Ecto neural progenitor cell (in vitro differentiated cells): ENCODE data around the gene MYMK.

Source experiments
- DNase-seq: peaks from one replicate; pipeline ENCODE4 v3.0.0-alpha.2; 2018; ENCODE audit warnings: low spot score

The MYMK gene

DNA sequence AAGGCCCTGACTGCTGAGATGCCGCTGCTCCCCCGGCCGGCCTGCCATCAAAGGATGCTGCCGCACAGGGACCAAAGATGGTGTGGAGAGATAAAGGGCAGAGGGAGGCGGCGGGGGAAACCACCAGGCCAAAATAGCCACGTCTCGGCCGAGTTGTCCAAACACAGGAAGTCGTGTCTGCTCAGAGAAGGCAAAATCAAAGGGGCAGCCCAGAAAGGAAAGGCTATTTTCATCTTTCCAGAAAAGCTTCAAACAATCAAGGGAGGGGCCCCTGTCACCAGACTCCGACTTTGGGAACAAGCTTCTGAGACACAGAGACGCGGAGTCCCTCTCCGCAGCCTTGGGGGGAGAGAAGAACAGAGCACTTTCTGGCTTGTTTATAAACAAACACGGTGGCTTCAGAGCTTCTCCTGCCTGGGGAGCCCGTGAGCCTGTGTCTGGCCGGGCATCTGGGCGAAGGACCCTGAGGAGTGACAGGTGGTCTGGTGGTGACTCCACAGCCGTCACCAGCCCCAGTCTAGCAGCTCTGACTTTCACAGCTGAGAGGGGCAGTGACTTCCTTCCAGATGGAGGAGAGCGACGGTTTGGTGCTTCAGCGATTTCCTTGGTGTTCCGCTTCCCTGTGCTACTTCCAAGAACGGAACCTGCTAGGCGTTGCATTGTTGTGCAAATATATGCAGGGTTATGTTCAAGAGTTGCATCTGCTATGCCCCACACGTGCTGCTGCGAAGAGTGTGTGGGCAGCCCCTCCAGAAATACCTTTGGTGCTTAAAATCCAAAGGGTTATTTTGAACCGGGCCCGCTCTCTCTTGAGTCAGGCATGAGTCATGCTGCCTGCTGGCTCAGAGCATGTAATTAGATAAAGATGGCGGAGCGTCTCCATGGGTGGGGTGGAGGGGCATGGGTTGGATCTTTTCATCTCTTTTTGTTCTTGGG lies 33.7 kb upstream of the MYMK start:
- DNase-seq, result no peak

DNA sequence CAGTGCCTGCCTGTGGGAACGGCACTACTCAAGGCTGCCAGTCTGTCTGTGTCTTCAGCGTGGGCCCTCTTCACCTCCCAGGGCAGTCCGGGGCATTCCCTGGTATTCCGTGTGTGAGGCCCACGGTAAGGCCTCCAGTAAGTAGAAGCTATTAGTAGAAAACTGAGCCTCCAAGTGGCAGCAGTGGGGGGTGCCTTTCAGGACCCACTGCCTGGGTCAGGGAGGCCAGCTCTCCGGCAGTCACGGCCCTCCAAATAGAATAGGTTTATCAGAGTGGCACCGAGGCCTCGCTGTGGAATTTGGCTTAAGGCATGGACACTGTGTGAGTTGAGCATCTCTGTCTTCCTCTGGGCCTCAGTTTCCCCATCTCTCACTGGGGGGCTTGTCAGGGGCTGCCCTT lies 32.8 kb upstream of the MYMK start:
- DNase-seq, result no peak

DNA sequence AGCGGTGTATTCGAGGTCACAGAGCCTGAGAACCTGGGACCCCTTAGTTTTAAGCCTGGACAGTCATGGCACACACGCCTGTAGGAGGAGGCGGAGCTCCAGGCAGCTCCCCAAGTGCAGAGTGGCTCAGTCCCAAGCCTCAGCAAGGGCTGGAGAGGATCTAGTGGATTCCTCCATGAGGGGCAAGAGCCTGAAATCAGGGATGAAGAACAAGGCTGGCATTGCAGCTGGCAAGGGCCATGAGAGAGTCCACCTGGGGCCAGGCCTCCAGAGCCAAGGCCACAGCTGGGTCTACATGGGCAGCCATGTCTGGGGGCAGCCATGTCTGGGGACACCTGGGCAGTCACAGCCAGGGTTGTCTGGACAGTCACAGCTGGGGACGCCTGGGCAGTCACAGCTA lies 31.6 kb upstream of the MYMK start:
- no peak for DNase-seq

DNA sequence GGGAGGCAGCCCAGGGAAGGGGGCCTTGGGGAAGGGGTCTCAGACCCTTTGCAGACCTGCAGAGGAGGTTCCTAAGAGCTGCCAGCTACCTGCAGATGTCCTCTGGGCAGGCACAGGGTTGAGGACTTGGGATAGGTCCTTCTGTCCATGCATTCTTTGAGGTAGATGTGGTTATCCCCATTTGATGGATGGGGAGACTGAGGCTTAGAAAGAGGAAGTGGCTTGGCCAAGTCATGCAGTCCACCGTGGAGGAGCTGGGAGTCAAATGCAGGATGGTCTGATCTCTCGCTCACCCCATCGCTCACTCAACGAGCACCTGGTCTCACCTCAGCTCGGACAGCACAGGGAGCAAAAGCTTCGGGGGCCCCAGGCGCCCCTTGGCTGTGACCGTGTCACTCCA lies 30.0 kb upstream of the MYMK start:
- no peak for DNase-seq

DNA sequence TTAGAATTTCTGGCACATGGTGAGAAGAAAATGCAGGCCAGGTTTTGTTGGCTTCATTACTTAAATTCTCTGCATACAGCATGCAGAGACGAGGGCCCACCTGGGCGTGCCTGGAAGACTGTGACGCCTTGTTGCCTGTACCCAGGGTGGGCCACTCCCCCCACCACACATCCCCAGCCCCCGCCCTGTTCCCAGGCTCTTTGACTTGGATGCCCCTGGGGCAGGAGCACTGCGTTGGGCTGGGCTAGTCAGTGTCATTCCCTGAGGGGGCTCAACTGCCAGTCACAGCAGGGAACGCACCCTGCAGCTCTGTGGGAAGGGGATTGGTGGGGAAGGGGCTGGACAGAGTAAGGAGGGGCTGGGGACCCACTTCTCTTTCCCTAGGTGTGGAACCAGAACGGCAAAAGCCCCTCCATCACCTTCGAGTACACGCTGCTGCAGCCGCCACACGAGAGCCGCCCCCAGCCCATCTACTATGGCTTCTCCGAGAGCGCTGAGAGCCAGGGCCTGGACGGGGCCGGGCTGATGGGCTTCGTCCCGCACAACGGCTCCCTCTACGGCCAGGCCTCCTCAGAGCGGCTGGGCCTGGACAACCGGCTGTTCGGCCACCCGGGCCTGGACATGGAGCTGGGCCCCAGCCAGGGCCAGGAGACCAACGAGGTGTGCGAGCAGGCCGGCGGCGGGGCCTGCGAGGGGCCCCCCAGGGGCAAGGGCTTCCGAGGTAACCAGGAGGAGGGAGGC lies 29.4 kb upstream of the MYMK start:
- no peak for DNase-seq

DNA sequence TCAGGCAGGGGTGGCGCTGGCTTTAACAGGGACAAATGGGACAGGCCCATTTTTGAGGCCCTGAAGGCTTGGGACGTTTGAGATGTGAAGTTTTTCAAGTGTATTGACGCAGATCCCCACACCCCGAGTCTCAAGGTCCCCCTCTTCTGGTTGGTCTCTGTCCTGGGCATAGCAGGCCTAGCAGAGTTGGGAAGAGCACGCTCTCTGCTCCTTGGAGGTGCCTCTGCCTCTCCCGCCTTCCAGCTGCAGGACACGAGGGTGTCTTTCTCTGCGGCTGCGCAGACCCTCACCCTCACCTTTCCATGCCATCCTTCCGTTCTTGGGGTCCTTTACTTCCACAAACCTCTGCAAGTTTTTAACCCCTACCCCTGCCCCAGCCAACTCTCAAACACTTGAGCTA lies 28.4 kb upstream of the MYMK start:
- no peak for DNase-seq

DNA sequence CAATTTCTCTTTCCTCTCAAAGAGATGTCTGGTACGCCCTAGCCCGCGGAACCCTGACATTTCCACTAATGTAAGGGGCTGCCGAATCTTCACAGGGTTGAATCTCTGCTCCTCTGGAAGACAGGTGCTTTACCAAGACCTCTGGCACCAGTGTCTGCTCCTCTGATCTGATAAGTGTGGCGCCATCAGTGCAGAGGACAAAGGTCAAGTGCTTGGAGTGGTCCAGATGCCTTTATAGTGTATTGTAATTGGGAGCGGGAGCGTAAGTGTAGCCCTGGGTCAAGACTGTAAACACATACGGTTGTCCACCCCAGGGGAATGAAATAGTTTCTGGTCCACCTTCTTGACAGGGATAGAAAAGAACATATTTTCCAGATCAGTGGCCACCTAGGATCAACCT lies 27.5 kb upstream of the MYMK start:
- no peak for DNase-seq

DNA sequence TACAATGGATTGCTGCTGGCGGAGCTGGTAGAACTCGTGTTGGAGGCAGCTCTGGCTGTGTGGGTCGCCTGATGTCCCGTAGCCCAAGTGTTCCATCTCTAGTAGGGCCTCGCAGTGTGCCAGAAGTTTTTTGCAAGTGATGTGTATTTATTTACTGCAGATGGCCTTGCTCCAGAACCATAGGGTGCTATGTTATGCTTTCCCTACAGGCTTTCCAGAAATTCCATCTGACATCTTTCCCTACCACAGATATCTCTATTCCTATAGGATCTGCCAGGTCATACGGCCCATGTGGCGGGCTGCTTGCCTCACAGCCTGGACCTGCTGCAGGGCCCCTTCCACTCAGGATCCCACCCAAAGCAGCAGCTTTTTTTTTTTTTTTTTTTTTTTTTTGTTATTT lies 26.7 kb upstream of the MYMK start:
- no peak for DNase-seq

DNA sequence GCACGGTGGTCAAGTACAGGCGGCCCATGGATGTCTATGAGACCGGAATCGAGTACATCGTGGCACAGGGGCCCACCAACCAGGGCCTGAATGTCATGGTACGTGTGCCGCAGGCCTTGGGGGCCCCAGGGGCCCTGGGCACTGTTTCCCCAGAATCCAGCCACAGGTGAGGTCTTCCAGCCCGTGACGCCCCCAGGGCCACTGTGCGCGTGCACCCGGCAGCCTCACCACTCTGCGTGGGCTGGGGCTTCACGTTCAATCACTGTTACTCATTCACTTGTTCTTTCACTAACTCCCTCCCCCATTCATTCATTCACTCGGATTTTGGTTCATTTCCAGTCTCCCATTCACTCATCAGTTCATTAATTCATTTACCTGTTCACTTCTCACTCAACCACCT lies 22.4 kb upstream of the MYMK start:
- no peak for DNase-seq

DNA sequence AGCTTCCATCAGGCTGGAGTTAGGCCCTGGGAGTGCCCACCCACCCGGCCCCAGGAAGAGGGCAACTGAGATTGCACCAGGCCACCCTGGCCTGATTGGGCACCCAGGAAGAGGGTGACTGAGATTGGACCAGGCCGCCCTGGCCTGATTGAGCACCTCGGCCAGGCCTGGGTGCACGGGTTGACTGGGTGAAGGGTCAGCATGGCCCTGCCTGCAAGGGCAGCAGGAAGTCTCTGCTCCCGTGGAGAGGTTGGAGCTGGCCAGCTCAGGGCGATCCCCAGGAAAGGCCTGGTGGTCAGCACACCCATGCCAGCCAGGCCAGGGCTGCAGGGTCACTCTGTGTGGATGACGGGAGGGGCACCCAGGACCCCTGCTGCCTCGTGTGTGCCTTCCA lies 21.5 kb upstream of the MYMK start:
- DNase-seq, result no peak

DNA sequence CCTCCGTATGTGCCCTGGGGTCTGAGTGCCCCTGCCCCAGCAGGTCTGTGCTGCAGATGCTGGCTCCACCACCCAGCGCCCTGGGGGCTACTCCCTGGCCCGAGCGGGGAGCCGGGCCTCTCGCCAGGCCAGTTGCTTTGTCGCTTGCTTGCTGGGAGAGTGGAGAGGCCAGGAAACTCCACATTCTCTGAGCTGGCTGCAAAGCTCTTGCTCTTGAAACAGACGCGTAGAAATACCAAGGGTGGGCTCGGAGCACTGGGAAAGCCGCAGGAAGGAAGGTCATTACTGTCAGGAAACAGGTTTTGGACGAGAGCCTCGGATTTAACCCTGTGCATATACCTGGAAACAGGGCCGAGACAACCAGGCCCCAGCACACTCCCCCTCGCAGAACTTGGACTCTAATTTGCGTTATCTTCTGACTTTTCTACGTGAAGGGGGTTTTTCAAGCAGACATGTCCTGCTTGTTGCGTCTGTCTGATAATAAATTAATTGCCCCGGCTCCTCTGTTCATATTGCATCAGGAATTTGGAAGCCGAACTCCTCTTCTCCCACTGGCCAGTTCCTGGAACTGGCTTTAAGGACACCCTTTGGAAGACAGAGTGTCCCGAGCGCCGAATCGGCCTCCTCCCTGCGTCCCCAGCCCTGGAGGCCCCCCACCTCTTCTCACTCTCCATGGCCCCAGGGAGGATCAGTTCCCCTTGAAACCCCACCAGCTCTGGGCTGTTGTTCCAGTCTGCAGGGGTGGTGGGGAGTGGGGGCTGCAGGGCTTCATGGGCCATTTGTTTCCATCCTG lies 20.9 kb upstream of the MYMK start:
- DNase-seq, result no peak

DNA sequence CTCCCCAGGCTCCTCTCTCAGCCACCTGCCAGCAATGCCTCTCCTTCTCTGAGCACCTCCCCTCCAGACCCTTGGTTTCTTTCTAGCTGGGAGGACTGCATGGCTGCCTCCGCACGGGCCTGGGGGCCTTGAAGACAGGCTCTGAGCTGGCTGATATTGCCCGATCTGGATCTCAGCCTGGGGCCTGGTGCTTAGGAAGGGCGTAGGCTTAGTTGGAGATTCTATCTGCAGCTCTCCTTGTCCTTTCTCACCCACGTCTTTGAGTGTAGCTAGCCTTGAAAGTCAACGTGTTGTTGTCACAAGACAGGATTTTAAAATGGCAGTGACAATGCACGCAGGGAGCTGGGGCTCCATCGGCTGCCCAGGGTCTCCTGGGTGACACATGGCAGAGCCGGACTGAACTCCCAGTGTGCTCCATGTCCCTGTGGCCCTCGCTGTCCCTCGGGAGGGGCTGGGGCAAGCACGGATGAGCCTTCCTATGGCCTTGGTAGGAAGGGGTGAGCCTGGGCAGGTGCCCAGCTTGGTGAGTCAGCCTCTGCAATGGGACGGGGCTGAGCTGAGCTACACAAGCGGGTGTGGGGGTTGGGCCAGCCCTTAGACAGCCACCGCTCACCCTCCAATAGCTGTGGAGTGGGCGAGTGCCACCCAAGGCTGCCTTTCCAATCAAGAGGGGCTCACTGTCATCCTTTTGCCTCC lies 19.2 kb upstream of the MYMK start:
- DNase-seq, result no peak

DNA sequence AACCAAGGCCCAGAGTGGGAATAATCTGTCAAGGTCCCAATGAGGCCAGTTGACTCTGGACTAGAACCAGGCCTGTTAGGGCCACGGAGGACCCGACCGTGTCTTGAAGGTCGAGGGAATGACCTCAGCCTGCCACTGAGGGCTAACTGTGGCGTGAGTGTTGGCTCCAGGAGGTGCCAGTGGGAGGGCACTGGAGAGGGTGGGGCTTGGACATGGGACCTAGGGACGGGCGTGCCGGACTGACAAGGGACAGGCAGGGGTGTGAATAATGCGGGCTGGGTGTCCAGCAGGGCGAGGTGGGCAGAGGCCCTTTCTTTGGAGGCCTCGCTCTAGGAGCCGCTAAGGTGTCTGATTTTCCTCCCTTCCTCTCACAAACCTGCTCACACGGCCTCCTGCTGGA lies 17.2 kb upstream of the MYMK start:
- no peak for DNase-seq

DNA sequence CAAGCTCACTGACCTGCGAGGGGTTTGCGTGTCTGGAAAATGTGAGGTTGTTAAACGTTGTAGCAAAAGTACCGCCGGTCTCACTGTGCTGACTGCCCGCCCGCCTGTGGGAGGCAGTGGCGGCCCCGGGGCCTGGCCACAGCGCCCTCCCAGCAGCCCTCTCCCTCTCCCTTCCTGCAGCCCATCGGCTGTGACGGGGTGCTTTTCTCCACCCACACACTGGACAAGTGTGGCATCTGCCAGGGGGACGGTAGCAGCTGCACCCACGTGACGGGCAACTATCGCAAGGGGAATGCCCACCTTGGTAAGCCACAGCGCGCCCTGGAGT lies 15.9 kb upstream of the MYMK start:
- no peak for DNase-seq

DNA sequence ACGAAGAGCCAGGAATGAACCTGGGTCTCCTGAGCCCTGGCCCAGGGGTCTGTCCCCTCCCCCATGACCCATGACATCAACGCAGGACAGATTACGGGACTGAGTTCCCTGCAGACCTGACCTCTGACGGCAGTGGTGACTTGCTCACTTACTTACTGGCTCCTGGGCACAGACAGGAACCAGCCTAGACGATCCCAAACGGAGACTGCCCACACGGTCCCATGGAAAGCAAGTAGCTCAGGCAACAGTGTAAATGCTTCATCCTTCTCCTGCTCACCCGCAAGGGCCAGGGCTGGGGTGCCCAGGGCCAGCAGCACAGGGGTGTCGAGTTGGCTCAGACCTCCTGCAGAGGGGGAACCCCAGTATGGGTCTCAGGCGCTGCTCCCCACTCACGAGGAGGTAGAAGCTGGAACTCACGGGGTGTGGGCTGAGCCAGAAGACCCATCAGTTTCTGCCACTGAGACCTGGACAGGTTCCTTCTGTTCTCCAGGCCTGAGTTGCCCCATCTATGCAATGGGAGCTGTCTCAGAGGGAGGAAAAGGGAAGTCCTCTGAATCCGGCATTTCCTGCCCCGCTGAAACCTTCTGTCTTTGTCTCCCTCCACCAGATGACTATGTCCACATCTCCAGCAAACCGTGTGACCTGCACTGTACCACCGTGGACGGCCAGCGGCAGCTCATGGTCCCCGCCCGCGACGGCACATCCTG lies 15.4 kb upstream of the MYMK start:
- no peak for DNase-seq

DNA sequence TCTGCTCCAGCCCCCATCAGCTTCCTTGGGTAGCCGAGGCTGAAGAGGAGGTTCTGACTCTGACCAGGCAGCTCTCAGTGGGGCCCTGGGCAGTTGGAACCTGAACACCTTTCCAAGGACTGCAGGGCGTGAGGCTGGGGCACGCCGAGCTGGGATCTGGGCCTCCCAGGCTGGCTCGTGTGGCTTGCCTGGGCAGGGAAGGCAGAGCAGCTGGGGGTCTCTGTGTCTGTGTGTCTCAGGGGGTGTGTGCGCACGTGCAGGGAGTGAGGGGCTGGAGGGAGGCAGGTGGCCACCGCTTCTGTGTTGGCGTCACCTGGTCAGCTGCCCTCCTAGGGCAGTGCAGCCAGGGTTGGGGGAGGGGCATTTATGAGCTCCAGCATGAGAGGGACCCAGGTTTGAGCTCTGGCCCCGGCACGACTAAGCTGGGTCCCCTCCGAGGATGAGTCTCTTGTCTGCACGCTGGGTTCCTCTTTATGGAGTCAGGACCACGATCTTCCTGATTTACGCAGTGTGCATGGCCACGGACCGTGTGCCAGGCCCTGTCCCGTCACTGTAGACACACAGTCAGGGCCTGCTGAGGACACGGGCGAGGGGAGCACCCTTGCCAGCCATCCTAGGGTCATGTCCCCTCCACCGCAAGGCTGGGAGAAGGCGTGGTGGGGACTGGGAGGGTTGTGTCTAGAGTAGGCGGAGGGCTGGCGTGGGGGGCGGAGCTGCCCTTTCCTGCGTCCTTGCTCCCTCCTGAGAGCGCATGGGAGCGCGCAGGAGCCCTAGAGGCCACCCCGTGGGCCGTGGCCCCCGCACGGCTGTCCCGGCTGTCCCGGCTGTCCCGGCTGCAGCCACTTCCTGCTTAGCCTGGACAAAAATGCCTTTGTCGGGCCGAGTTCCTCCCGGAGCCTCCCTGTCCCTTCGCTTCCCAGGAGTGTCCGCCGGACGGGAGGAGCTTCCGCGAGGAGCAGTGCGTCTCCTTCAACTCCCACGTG lies 14.4 kb upstream of the MYMK start:
- no peak for DNase-seq

DNA sequence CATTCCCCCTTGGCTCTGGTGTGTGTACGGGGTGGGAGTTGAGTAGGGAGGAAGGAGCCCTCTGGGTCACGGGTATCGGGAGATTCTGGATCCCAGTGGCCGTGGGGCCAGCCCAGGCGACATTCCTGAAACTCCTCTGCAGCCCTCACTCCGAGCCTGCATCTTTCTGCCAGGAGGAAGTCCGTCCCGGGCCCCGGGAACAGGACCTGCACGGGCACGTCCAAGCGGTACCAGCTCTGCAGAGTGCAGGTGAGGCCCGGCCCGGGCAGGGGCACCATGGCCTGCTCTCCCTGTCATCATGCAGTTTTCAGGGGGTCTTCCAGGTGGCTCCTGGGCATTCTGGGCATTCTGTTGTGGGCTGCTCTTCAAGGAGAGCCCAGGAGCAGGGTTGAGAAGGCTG lies 13.4 kb upstream of the MYMK start:
- DNase-seq, result no peak

DNA sequence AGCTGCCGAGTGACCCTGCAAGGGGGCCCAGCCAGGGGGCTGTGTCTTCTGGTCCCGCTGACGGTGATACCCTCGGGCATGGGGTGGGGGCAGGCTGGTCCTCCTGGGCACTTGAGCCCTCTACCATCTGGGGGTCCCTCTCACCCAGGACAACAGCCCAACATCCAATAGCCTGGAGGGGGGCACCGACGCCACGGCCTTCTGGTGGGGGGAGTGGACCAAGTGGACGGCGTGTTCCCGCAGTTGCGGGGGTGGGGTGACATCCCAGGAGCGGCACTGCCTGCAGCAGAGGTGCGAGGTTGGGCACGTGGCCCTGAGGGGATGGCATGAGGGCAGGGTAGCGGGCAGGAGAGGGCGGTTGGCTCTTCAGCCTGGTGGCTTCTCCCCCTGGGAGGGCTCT lies 12.5 kb upstream of the MYMK start:
- no peak for DNase-seq

DNA sequence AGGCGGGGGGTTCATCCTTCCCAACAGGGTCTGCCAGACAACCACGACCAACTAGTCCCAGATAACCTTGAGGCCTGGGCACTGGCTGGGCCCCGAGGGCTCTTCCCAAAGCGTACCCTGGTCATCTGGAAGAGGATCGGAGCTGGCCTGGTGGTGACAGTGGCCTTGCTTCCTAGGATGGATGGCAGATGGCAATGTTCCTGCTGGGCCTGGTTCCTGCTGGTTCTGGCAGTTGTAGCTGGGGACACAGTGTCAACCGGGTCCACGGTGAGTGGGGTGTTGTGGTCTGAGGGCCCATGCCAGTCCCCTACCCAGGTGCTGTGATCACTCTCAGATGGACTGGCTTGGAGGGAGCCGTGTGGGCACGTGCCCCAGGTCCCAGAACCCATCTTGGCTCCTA lies 11.8 kb upstream of the MYMK start:
- no peak for DNase-seq

DNA sequence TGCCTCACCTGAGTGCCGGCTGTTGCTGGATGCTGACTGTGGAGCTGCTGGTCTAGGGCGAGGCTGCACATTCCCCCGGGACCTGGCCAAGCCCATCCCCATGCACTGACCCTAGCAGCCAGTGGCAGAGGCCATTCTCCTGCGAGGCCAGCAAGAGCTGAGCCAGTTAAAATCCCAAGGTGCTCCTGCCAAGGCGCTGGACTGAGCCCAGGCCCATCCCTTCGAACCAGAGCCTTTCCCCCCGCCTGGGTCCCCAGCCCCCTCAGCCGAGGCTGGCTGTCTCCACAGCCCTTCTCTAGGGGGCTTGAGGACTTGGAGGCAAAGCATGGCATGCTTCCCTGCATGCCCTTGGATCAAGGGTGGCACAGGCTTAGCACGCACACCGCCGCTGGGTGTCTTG lies 11.3 kb upstream of the MYMK start:
- no peak for DNase-seq
